ENCODE results near the gene LDLRAD3.

DNA sequence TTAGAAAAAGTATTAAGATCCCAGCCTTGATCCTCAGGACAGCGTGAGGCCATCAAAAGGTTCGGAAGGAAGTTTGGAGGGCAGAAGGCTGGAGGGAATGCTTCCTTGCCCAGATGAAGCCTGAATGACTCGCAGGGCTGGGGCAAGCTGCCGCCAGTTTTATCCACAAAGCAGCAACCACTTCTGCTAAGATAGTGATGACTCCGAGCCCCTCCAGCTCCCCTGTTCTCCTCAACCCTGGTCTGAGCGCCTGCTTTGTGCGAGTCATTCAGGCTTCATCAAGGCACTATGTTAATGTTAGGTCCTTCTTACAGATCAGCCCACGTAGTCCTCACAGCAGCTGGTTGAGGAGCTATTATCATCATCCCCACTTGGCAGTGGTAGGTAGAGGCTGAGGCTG lies 186.5 kb downstream of the LDLRAD3 start:
- TF ChIP-seq, protein P1, sequence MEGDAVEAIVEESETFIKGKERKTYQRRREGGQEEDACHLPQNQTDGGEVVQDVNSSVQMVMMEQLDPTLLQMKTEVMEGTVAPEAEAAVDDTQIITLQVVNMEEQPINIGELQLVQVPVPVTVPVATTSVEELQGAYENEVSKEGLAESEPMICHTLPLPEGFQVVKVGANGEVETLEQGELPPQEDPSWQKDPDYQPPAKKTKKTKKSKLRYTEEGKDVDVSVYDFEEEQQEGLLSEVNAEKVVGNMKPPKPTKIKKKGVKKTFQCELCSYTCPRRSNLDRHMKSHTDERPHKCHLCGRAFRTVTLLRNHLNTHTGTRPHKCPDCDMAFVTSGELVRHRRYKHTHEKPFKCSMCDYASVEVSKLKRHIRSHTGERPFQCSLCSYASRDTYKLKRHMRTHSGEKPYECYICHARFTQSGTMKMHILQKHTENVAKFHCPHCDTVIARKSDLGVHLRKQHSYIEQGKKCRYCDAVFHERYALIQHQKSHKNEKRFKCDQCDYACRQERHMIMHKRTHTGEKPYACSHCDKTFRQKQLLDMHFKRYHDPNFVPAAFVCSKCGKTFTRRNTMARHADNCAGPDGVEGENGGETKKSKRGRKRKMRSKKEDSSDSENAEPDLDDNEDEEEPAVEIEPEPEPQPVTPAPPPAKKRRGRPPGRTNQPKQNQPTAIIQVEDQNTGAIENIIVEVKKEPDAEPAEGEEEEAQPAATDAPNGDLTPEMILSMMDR (IDR thresholded peaks at IDR 0.05; ENCODE audit: low read depth, low read length), result no peak
- TF ChIP-seq EZH2phosphoT487 (IDR thresholded peaks at IDR 0.05; ENCODE audit: low read depth), result no peak
